Eye (tissue), 1 donor: Measurements from ENCODE around the gene SLC9A2.

ENCODE experiments used
- DNase-seq: peaks from one replicate; pipeline ENCODE4 v3.0.0-alpha.2; 2015

SLC9A2 gene

DNA sequence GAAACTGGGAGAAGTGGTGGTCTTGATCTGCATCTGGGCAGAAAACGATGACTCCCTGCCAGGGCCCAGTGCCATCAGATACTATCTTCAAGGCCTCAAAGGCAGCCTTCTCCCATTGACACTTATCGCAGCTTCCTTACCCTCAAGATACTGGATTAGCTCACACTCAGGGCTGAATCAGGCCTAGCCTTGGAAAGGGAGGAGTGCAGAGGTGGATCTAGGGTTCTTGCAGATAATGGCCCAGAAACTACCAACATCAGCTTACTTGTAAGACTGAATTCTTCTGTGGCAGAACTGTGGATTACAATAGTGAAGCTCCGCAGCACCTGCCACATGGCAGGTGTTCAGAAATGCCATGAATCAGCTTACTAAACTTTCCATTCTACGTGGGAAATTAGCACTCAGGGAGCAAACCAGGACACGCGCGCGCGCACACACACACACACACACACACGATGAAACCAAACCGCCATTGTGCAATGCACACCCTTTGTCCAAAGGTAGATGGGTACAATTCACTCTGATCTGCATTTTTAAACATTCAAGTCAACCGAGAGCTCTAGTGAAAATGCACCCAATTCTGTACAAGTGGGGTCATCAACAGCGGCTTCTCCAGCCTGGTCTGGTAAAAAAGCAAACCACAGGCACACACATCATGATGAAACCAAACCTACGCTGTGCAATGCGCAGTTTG is 116.2 kb downstream of the SLC9A2 start:
- peak; percentile 60 for DNase-seq

DNA sequence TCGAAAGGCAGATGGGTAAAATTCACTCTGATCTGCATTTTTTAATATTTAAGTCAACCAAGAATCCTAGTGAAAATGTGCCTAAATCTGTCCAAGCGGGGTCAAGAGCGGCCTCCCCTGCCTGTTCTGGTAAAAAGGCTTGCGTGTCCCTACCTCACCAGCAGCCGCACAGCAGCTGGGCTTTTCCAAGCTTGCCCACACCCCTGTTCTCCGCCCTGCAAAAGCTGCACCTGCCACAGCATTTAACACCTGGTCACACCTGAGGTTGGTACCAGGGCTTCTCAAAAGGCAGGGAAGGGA is 116.7 kb downstream of the SLC9A2 start:
- no peak for DNase-seq

- peak; percentile 93 for DNase-seq
Observed at GRCh38 chr2:102736410-102737409, 117.4 kb downstream of the SLC9A2 start.

- DNase-seq, result no peak
Observed at GRCh38 chr2:102737431-102737830, 118.1 kb downstream of the SLC9A2 start.

- no peak for DNase-seq
Observed at GRCh38 chr2:102743259-102743658, 123.9 kb downstream of the SLC9A2 start.

DNA sequence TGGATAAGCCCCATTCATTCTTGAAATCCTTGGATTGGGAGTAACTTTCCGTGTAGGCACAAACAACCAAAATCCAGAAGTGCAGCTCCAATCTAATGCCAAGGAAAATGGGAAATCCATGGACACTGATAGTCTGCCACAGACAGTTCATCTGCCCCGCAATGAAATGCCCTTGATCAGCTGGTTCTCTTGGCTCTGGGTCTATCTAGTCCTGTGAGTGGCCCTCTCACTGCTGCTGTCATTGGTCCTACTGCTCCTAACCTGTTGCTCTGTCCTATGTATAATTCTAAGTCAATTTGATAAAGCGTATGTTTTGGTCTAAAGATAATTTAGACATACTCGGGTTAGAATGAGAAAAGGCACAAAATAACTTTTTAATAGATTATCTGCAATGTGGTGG is 128.8 kb downstream of the SLC9A2 start:
- no peak for DNase-seq

DNA sequence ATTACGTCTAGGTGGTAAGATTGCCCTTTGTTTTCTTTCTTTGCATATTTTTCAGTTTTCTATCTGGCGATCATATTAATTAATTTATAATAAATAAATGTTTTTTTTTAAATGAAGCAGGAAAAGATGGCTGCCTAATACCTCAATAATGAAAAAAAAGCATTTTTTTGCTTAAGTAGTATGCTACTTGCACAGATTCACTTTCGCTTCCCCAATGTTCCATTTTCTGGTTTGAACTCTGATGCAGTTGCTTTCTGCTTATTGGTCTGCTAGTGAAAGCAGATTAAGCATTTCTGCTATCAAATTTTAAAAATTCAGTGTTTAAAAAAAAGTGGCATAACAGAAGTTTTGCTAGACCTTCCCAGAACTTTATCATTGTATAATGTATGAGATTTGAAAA is 130.6 kb downstream of the SLC9A2 start:
- no peak for DNase-seq

DNA sequence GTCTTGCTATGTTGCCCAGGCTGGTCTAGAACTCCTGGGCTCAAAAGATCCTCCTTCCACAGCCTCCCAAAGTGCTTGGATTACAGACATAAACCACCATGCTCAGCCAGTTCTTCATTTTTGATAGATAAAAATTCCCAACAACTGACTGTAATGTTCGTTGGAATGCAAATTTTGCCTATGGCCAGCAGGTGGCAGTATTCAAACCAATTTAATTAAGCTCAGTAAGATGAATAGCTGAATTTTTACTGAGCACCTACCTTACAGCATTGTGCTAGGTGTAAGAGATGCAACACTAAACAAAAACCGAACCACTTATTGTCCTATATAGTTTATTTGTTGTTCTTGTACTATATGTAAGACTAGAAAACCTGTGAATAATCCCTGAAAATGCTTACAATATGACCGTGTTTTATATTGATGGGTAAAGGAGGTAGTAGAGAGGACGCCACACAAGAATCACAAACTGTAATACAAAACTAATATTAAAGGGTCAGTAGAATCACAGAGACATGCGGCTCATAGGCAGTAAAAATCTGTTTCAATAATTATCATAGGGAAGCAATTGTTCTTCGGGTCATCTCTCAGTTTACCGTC is 134.3 kb downstream of the SLC9A2 start:
- DNase-seq, result peak; percentile 50

DNA sequence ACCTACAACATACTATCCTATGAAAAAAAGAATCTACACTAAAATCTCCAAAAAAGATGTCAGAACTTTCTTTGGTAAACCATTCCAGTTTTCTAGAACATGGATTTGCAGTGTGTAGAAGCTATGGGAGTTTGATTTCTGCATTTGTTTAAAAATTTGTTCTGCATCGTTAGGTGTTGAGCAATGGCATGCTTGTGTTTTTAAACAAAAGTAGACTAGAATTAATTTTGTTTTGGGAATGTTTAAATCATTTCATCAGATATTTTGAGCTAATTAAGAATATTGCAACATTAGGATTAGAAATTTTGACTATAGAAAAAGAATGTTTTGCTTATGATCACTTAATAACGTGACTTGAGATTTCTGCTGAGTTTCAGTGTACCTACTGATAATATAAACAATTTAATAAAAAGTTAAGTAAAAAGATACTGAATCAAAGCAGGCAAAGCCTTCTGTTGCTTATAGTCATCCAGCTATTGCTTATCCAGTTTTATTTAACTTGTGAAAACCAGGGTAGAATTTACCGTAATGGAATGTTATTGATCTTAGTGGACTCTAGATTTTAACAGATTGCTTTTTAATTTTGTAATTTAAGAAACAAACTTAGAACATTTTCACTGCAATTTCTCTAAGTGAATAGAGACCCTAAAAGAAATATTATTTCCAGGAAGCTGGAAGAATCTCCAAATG is 135.2 kb downstream of the SLC9A2 start:
- no peak for DNase-seq

- no peak for DNase-seq
Observed at GRCh38 chr2:102755284-102755683, 135.9 kb downstream of the SLC9A2 start.

DNA sequence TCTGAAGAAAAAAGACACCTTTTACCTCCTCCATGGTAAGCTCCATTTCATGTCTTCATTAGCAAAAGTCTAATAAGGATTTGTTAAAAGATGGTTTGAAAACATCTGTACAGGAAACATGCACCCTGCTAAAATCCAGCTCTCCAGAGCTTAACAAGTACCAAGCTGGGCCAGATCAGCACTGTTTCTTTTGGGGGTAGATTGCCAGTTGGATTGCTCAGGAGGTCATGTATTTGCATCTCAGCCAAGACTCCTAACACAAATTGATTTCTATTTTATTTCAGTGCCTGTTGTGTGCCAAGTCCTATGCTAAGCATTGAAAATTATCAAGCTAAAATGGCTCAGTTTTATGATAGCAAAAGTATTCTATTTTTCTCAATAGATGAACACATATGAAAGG is 139.1 kb downstream of the SLC9A2 start:
- DNase-seq, result no peak
